ENCODE measurements around the gene CLDN6.

The CLDN6 gene

GRCh38 chr16:3051494-3051893, 33.5 kb upstream of the CLDN6 start:
- no peak for DNase-seq

GRCh38 chr16:3051009-3051408, 33.0 kb upstream of the CLDN6 start:
- no peak for DNase-seq

- no peak for DNase-seq
Measured at GRCh38 chr16:3050487-3050886, 32.5 kb upstream of the CLDN6 start.

- no peak for DNase-seq
Measured at GRCh38 chr16:3049921-3050481, 32.0 kb upstream of the CLDN6 start.

GRCh38 chr16:3047387-3047720, 29.4 kb upstream of the CLDN6 start:
- no peak for DNase-seq

GRCh38 chr16:3046641-3047386, 28.8 kb upstream of the CLDN6 start:
- DNase-seq, result no peak

- DNase-seq, result no peak
Measured at GRCh38 chr16:3045758-3046640, 28.0 kb upstream of the CLDN6 start, which contains the start of gene MMP25. MMP25 (plus strand) TSS chr16:3046561; CDS start chr16:3046918, 357 bp downstream.

GRCh38 chr16:3044708-3045107, 26.7 kb upstream of the CLDN6 start:
- no peak for DNase-seq

- DNase-seq, result no peak
Measured at GRCh38 chr16:3042376-3042775, 24.4 kb upstream of the CLDN6 start.

- DNase-seq, result no peak
Measured at GRCh38 chr16:3038896-3039295, 20.9 kb upstream of the CLDN6 start.

- DNase-seq, result peak in 1 of 2 experiments; percentile 31
Measured at GRCh38 chr16:3038256-3038655, 20.3 kb upstream of the CLDN6 start.

- peak in 1 of 2 experiments; percentile 17 for DNase-seq
Measured at GRCh38 chr16:3036726-3037315, 18.8 kb upstream of the CLDN6 start, which contains the start of gene BICDL2. BICDL2 (minus strand) TSS chr16:3036944; CDS start chr16:3035496, 1,448 bp downstream.

- no peak for DNase-seq
Measured at GRCh38 chr16:3035972-3036725, 18.2 kb upstream of the CLDN6 start.

- DNase-seq, result no peak
Measured at GRCh38 chr16:3035289-3035971, 17.4 kb upstream of the CLDN6 start.

GRCh38 chr16:3032624-3033023, 14.6 kb upstream of the CLDN6 start:
- no peak for DNase-seq

GRCh38 chr16:3030222-3031212, 12.5 kb upstream of the CLDN6 start:
- DNase-seq, result no peak

GRCh38 chr16:3029491-3030221, 11.7 kb upstream of the CLDN6 start:
- DNase-seq, result peak in 1 of 2 experiments; percentile 34

GRCh38 chr16:3028716-3029319, 10.8 kb upstream of the CLDN6 start:
- no peak for DNase-seq

- peak; percentile 37 to 87 for DNase-seq
Measured at GRCh38 chr16:3027983-3028715, 10.2 kb upstream of the CLDN6 start.

Measured in NCI-H526 (cell line).